ENCODE measurements around the gene BMP6. TPM values are rescaled to one million over a fixed set of nuclear protein-coding genes. Genes with fewer than 3 reads are reported as not detected.

Gene BMP6
- total and polyA plus RNA-seq, 2 of the 8 experiments (the other 6 are each of a cell fraction or from before 2014, with no cell fraction given): 2.0 to 2.1 TPM

DNA sequence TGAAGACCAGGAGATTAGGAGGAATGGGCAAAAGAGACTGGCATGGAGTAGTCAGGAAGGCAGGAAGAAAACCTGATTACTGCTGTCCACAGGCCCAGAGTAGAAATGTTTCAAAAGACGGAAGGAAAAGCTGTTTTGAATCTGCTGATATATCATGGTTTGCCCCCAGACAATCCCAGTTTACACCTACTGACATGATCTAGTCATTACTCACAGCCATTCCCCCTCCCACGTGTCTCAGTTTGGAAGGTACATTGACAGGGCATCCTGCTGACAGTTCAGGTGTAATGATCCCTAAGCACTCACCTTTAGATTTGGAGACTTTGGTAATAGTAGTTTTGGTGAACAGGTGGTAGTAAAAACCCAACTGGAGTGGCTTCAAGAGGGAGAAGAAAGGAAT is 194.5 kb downstream of the BMP6 start (continued):
- no peak for TF ChIP-seq FOSL1 (IDR thresholded peaks at IDR 0.05; ENCODE audit: insufficient read depth, low read depth, low read length)

Measured in H1 (cell line).